Neuronal stem cell (in vitro differentiated cells): ENCODE data around the gene AEN.

Experiments used
- DNase-seq: peaks from one replicate; pipeline ENCODE4 v3.0.0-alpha.2; 2013; ENCODE audit warnings: low spot score
- H2AFZ ChIP-seq: one replicate; pipeline ENCODE4 v1.6.1; 2013; ENCODE audit warnings: mild to moderate bottlenecking, low read length, inconsistent platforms
- H2AK5ac ChIP-seq: 2 replicates; pipeline ENCODE4 v1.6.1; 2013; ENCODE audit warnings: low read depth, mild to moderate bottlenecking, inconsistent platforms, low read length, moderate library complexity, mixed read lengths
- H2BK120ac ChIP-seq: 2 replicates; pipeline ENCODE4 v1.6.1; 2013; ENCODE audit warnings: low read depth, mild to moderate bottlenecking, inconsistent platforms, low read length, moderate library complexity, mixed read lengths
- H2BK12ac ChIP-seq: one replicate; pipeline ENCODE4 v1.6.1; 2013; ENCODE audit warnings: low read length, inconsistent platforms
- H2BK15ac ChIP-seq: 2 replicates; pipeline ENCODE4 v1.6.1; 2013; ENCODE audit warnings: mild to moderate bottlenecking, low read length, inconsistent platforms, mixed read lengths
- H2BK5ac ChIP-seq: one replicate; pipeline ENCODE4 v1.6.1; 2013; ENCODE audit warnings: inconsistent platforms, mild to moderate bottlenecking, low read length, moderate library complexity
- H3K14ac ChIP-seq: one replicate; pipeline ENCODE4 v1.6.1; 2013; ENCODE audit warnings: low read length, inconsistent platforms
- H3K18ac ChIP-seq: 2 replicates; pipeline ENCODE4 v1.6.1; 2013; ENCODE audit warnings: low read length, inconsistent platforms
- H3K23ac ChIP-seq: 2 replicates; pipeline ENCODE4 v1.6.1; 2013; ENCODE audit warnings: low read depth, mild to moderate bottlenecking, mixed read lengths, low read length, inconsistent platforms; ENCODE audit not compliant: poor library complexity
- H3K27ac ChIP-seq: replicated peaks from 3 replicates; pipeline ENCODE4 v1.5.1; 2013; ENCODE audit warnings: low read length, inconsistent platforms
- H3K27me3 ChIP-seq, 3 experiments: 2 replicates each; pipeline ENCODE4 v1.6.1; 2013; ENCODE audit warnings: low read length in 3 of 3, mild to moderate bottlenecking in 2 of 3, inconsistent platforms in 1 of 3, low read depth in 1 of 3, mixed read lengths in 1 of 3, moderate library complexity in 1 of 3; ENCODE audit not compliant: control insufficient read depth in 3 of 3, insufficient read depth in 3 of 3
- H3K36me3 ChIP-seq, 2 donors: replicated peaks in 1 of 2; 2 replicates each; pipeline ENCODE4 v1.6.1; 2013; ENCODE audit warnings: low read length in 2 of 2; ENCODE audit not compliant: control insufficient read depth in 2 of 2, insufficient read depth in 2 of 2
- H3K4ac ChIP-seq: 2 replicates; pipeline ENCODE4 v1.6.1; 2013; ENCODE audit warnings: inconsistent platforms, mild to moderate bottlenecking, low read length, moderate library complexity
- H3K4me1 ChIP-seq, 2 donors: 1 replicate in 1 of 2; 2 replicates in 1 of 2; pipeline ENCODE4 v1.6.1; 2013; ENCODE audit warnings: low read length in 2 of 2, low read depth in 1 of 2; ENCODE audit not compliant: control insufficient read depth in 2 of 2, insufficient read depth in 1 of 2
- H3K4me2 ChIP-seq: one replicate; pipeline ENCODE4 v1.6.1; 2013; ENCODE audit warnings: mild to moderate bottlenecking, low read length, inconsistent platforms; ENCODE audit not compliant: insufficient read depth, poor library complexity, severe bottlenecking
- H3K4me3 ChIP-seq, 2 donors: 2 replicates each; pipeline ENCODE4 v1.5.1; 2013; ENCODE audit warnings: low read length in 2 of 2, mild to moderate bottlenecking in 2 of 2, inconsistent platforms in 1 of 2, moderate library complexity in 1 of 2
- H3K79me1 ChIP-seq: one replicate; pipeline ENCODE4 v1.6.1; 2013; ENCODE audit warnings: low read depth, mild to moderate bottlenecking, inconsistent platforms, low read length, moderate library complexity
- H3K9ac ChIP-seq: one replicate; pipeline ENCODE4 v1.6.1; 2013; ENCODE audit warnings: mild to moderate bottlenecking, low read depth, low read length, inconsistent platforms; ENCODE audit not compliant: poor library complexity
- H3K9me3 ChIP-seq, 2 donors: replicated peaks in 1 of 2; 2 replicates each; pipeline versions ENCODE3 to v1.6.1; 2013; ENCODE audit warnings: low read length in 2 of 2, mild to moderate bottlenecking in 2 of 2, inconsistent platforms in 1 of 2, low read depth in 1 of 2, mixed read lengths in 1 of 2, moderate library complexity in 1 of 2; ENCODE audit not compliant: control insufficient read depth in 2 of 2, insufficient read depth in 1 of 2
- H4K8ac ChIP-seq: one replicate; pipeline ENCODE4 v1.6.1; 2013; ENCODE audit warnings: low read depth, mild to moderate bottlenecking, inconsistent platforms, low read length, moderate library complexity
- H4K91ac ChIP-seq: one replicate; pipeline ENCODE4 v1.6.1; 2013; ENCODE audit warnings: low read length, low read depth, mild to moderate bottlenecking, inconsistent platforms; ENCODE audit not compliant: poor library complexity
- WGBS, 2 donors: extraction: QIAGEN DNeasy Blood & Tissue Kit; methylation state at CpG; one replicate each; pipeline ENCODE4 v1.1.7; 2013; ENCODE audit warnings: missing lambda C conversion rate in 2 of 2, mixed read lengths in 1 of 2; ENCODE audit not compliant: insufficient read length in 2 of 2, insufficient replicate concordance in 1 of 2; ENCODE audit errors: extremely low coverage in 2 of 2; 5-methylcytosine and 5-hydroxymethylcytosine counted together

AEN gene

GRCh38 chr15:88658070-88658965, 37.2 kb downstream of the AEN start:
- Histone ChIP-seq H3K27me3 (peaks cover 0 to 13% (median 0%) of the 10 kb centered on the region in 3 experiments), H4K8ac (no peak overlapping the region), H2AK5ac (no peak overlapping the region), H3K9ac (no peak overlapping the region), H3K9me3 (peaks cover 0 to 2% of the 10 kb centered on the region in 2 donors), H3K4me2 (no peak overlapping the region), H2BK15ac (peak overlapping the region; percentile 11), H3K23ac (peak overlapping the region; percentile 21), H2BK12ac (no peak overlapping the region), H4K91ac (no peak overlapping the region), H3K14ac (no peak overlapping the region), H2BK5ac (no peak overlapping the region), H3K18ac (no peak overlapping the region), H3K79me1 (no peaks in the 10 kb centered on the region), H3K4ac (no peak overlapping the region), H3K4me1 (peaks cover 0 to 2% of the 10 kb centered on the region in 2 donors), H3K27ac (no peak overlapping the region), H2AFZ (no peak overlapping the region), H3K4me3 (no peak overlapping the region), H3K36me3 (no peaks in the 10 kb centered on the region), H2BK120ac (no peak overlapping the region)
- no CpG with 5 or more reads among the region's 13 CpGs for WGBS, 2 donors
- DNase-seq: no peak

GRCh38 chr15:88658972-88659931, 38.1 kb downstream of the AEN start:
- Histone ChIP-seq H4K8ac (no peak overlapping the region), H3K23ac (no peak overlapping the region), H2AFZ (no peak overlapping the region), H3K79me1 (no peaks in the 10 kb centered on the region), H3K4me2 (no peak overlapping the region), H2BK15ac (no peak overlapping the region), H3K27ac (no peak overlapping the region), H4K91ac (no peak overlapping the region), H3K9ac (no peak overlapping the region), H2BK5ac (no peak overlapping the region), H2BK120ac (no peak overlapping the region), H3K4me1 (peaks cover 0 to 2% of the 10 kb centered on the region in 2 donors), H3K9me3 (peaks cover 0 to 2% of the 10 kb centered on the region in 2 donors), H2AK5ac (no peak overlapping the region), H3K27me3 (peaks cover 0 to 13% (median 0%) of the 10 kb centered on the region in 3 experiments), H3K4me3 (no peak overlapping the region), H3K36me3 (no peaks in the 10 kb centered on the region), H3K14ac (no peak overlapping the region), H2BK12ac (no peak overlapping the region), H3K18ac (peak overlapping the region; percentile 62), H3K4ac (no peak overlapping the region)
- whole genome bisulfite sequencing, 2 donors: no CpG with 5 or more reads among the region's 18 CpGs
- no peak for DNase-seq

- Histone ChIP-seq H2BK5ac (no peak overlapping the region), H2AFZ (no peak overlapping the region), H2BK15ac (no peak overlapping the region), H3K4me2 (no peak overlapping the region), H3K36me3 (no peaks in the 10 kb centered on the region), H3K4me3 (no peak overlapping the region), H2BK12ac (no peak overlapping the region), H3K79me1 (no peaks in the 10 kb centered on the region), H3K4me1 (peaks cover 0 to 2% of the 10 kb centered on the region in 2 donors), H3K18ac (no peak overlapping the region), H3K9ac (no peak overlapping the region), H3K23ac (no peak overlapping the region), H4K91ac (no peak overlapping the region), H3K9me3 (peaks cover 0 to 2% of the 10 kb centered on the region in 2 donors), H3K27ac (no peak overlapping the region), H4K8ac (no peak overlapping the region), H3K27me3 (peaks cover 0 to 13% (median 0%) of the 10 kb centered on the region in 3 experiments), H2BK120ac (no peak overlapping the region), H3K4ac (no peak overlapping the region), H2AK5ac (no peak overlapping the region), H3K14ac (no peak overlapping the region)
- DNase-seq: no peak
These were observed 40.0 kb downstream of the AEN start for GRCh38 chr15:88661041-88661700.
